SKM-1 treated with dmso at 0.1 percent for 144 hours (cell line): ENCODE results near the gene LRRC17.

ENCODE experiments used
- DNase-seq: peaks from one replicate; lab custom pipeline; 2025; ENCODE audit not compliant: unreplicated experiment; lab: John Stamatoyannopoulos, UW

The LRRC17 gene

DNA sequence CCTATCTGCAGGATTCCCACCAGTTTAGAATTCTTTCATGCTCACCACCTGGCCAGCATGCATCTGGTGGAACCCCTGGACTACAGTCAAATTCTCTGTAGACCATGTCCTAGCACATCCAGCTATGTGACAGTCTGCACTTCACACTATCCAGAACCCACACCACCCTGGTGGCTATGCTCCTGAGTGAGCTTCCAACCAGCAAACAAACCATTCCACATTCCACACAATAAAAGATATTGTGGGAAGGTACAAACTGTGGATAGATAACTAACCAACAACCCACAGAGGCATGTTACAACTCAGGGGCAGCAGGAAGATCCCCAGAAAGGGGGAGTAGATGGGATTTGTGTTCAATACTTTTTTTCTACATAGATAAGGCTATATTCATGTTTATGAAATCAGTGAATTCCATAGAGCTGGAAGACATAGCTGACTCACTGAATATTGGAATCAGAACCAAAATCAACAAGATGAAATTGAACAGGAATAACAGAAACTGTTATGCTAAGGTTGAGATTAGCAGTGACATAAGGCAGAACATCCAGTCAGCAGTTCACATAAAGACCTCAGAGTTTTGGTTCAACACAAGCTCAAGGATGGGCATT, 72.5 kb downstream of the LRRC17 start:
- DNase-seq: no peak

GRCh38 chr7:102988088-102988487, 75.3 kb downstream of the LRRC17 start:
- DNase-seq: no peak

DNA sequence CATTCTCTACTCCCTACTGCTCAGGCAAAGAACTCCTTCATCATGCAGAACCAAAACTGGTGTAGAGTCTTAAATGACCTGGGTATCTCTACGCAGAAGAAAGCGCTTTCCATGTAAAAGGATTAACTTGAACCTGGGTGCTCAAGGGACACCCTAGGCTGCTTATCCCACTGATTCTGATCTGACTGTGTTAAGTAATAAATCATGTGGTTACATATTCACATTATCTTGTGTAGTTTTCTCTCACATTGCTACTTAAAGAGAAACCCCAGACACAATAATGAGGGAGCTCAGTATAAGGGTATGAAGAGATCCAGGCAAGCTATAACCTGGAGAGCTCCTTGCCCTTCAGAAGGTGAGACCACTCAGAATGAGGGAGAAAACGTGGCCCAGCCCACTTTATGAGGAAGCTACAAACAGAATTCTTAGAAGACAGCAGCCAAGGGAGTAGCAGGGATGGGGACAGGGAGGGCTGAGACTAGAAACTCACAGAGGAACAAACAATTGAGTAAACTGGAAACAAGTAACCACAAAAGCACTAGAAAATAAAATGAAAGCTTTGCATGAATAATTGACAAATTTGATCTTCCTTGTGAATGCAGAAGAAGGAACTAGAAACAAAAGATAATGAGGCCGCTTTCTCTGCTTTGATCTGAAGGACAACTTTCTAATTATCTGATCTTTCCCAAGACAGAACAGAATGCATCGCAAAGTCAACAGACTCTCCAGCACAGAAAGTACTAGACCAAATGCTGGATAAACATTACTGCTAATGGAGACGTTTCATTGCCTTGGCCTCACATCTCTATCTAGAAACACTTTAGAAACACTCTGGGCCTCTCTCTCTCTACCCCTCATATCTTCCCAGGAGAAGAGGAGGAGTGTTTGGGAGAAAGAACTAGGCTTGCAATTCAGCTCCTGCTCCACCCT, 76.1 kb downstream of the LRRC17 start:
- DNase-seq: no peak

- DNase-seq: no peak
Observed at GRCh38 chr7:102990642-102991041, 77.8 kb downstream of the LRRC17 start.

DNA sequence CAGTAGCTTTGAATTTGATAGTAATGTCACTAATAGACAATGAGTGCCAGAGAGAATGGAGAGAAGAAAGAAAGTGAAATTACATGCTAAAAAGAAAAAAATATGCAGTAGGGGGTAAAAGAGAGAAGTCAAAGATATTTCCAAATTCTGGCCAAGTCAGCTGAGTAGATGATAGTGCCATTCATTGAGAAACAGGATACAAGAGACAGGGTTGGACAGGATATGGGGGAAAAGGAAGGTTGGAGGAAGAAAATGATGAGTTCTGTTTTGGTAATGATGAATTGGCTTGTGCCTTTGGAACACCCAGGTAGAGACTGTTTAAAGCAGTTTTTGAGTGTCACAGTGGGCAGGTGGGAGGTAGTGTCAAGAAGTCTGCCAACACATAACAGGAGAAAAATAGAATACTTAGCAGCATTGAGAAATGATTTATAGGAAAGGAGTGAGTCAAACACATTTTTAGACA, 78.3 kb downstream of the LRRC17 start:
- DNase-seq: peak; percentile 36

DNA sequence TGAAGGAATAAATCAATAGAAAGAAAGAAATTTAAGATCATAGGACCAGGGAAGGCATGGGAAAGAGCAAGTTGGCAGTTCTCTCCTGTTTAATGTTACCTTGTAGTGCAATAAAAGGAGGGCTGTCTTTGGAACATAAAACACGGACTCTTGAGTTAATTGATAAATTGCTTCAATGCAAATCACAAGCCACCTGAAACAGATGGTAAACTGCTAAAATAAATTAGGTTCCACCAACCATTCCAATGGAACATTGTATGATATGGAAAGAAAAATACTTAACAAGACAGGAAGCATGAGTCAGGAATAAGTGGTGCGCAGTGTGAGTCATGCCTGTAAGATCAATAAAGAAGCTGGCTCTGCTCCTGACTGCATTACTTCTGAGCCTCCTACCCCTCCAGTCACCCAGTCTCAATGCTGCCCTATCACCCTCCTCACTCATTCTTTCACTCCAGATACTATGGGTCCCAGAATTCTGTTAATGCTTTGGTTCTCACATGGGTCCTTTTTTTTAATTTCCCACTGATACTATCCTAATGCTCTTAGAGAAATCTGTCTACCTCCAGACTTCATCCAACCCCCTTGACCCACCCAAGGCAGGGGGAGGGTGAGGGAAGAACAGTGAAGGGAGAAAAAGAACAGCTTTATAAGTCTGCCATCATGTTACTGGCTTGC, 78.9 kb downstream of the LRRC17 start:
- no peak for DNase-seq

- no peak for DNase-seq
Observed at GRCh38 chr7:102992509-102992937, 79.7 kb downstream of the LRRC17 start.

GRCh38 chr7:102992938-102993717, 80.3 kb downstream of the LRRC17 start:
- no peak for DNase-seq

- no peak for DNase-seq
Observed at GRCh38 chr7:102993718-102994029, 80.9 kb downstream of the LRRC17 start.

- no peak for DNase-seq
Observed at GRCh38 chr7:102994567-102994966, 81.8 kb downstream of the LRRC17 start.
